CD14-positive monocyte (primary cell): Measurements from ENCODE around the gene CHN1. TPM values are rescaled to one million over a fixed set of nuclear protein-coding genes. Genes with fewer than 3 reads are reported as not detected.

Experiments
- DNase-seq, 3 donors: peaks; one replicate each; pipeline ENCODE4 v3.0.0-alpha.2; 2011 to 2022
- H2AFZ ChIP-seq: 2 replicates; pipeline ENCODE4 v1.6.0; 2012; ENCODE audit warnings: mild to moderate bottlenecking, low read depth, low read length, inconsistent platforms; ENCODE audit not compliant: insufficient read depth, poor library complexity, severe bottlenecking
- H3K27ac ChIP-seq, 2 donors: 1 replicate in 1 of 2; 2 replicates in 1 of 2; pipeline ENCODE4 v1.5.1; 2012 to 2013; ENCODE audit warnings: low read length in 2 of 2, control low read depth in 1 of 2, inconsistent platforms in 1 of 2, low read depth in 1 of 2, mild to moderate bottlenecking in 1 of 2
- H3K27me3 ChIP-seq, 2 donors: one replicate each; pipeline versions ENCODE4 v1.6.0 to v1.6.1; 2011 to 2013; ENCODE audit warnings: low read length in 2 of 2; ENCODE audit not compliant: control insufficient read depth in 2 of 2, insufficient read depth in 2 of 2
- H3K36me3 ChIP-seq, 2 donors: replicated peaks in 1 of 2; 1 replicate in 1 of 2; 2 replicates in 1 of 2; pipeline versions ENCODE4 v1.5.1 to v1.6.1; 2012 to 2013; ENCODE audit warnings: low read length in 2 of 2, control low read depth in 1 of 2, inconsistent platforms in 1 of 2, mild to moderate bottlenecking in 1 of 2; ENCODE audit not compliant: insufficient read depth in 2 of 2, control insufficient read depth in 1 of 2
- H3K4me1 ChIP-seq, 2 donors: 1 replicate in 1 of 2; 2 replicates in 1 of 2; pipeline versions ENCODE4 v1.5.1 to v1.6.1; 2012 to 2013; ENCODE audit warnings: low read length in 2 of 2, control low read depth in 1 of 2, inconsistent platforms in 1 of 2, mild to moderate bottlenecking in 1 of 2, moderate library complexity in 1 of 2; ENCODE audit not compliant: insufficient read depth in 2 of 2, control insufficient read depth in 1 of 2
- H3K4me2 ChIP-seq: replicated peaks from 2 replicates; pipeline ENCODE3; 2012; ENCODE audit warnings: low read length, moderate library complexity, mild to moderate bottlenecking; ENCODE audit not compliant: poor library complexity, severe bottlenecking; ENCODE audit errors: extremely low read depth
- H3K4me3 ChIP-seq, 3 experiments: fragments of 200-600 bp in 1 of 3; sonication (generic) in 1 of 3; replicated peaks in 1 of 3; 1 replicate in 2 of 3; 2 replicates in 1 of 3; pipeline ENCODE4 v1.5.1; 2011 to 2013; ENCODE audit warnings: low read length in 3 of 3, mild to moderate bottlenecking in 3 of 3, control low read depth in 2 of 3, low read depth in 2 of 3, inconsistent platforms in 1 of 3, moderate library complexity in 1 of 3
- H3K79me2 ChIP-seq: 2 replicates; pipeline ENCODE4 v1.6.0; 2012; ENCODE audit warnings: mild to moderate bottlenecking, control low read depth, inconsistent platforms, low read length, moderate library complexity; ENCODE audit not compliant: insufficient read depth
- H3K9ac ChIP-seq: 2 replicates; pipeline ENCODE4 v1.6.0; 2017; ENCODE audit warnings: low read length, mild to moderate bottlenecking; ENCODE audit not compliant: insufficient read depth, poor library complexity, severe bottlenecking
- H3K9me3 ChIP-seq, 2 donors: replicated peaks in 1 of 2; 1 replicate in 1 of 2; 2 replicates in 1 of 2; pipeline versions ENCODE4 v1.5.1 to v1.6.1; 2012 to 2013; ENCODE audit warnings: low read length in 2 of 2, control low read depth in 1 of 2; ENCODE audit not compliant: control insufficient read depth in 1 of 2, insufficient read depth in 1 of 2
- H4K20me1 ChIP-seq: 2 replicates; pipeline ENCODE4 v1.6.0; 2012; ENCODE audit warnings: mild to moderate bottlenecking, low read length, control low read depth, moderate library complexity; ENCODE audit not compliant: insufficient read depth
- H3K27ac Mint-ChIP-seq, 7 donors: one replicate each; pipeline ENCODE4 v1.8.0; 2020; ENCODE audit warnings: mild to moderate bottlenecking in 7 of 7, mixed read lengths in 7 of 7, moderate library complexity in 6 of 7, inconsistent platforms in 2 of 7
- H3K27me3 Mint-ChIP-seq, 3 donors: one replicate each; pipeline ENCODE4 v1.8.0; 2021 to 2022; ENCODE audit warnings: low read depth in 3 of 3, mild to moderate bottlenecking in 3 of 3, mixed read lengths in 3 of 3, moderate library complexity in 3 of 3, inconsistent platforms in 1 of 3
- H3K36me3 Mint-ChIP-seq, 2 donors: one replicate each; pipeline ENCODE4 v1.8.0; 2020; ENCODE audit warnings: mixed read lengths in 2 of 2, inconsistent platforms in 1 of 2, mild to moderate bottlenecking in 1 of 2
- H3K4me1 Mint-ChIP-seq: one replicate; pipeline ENCODE4 v1.8.0; 2020; ENCODE audit warnings: mild to moderate bottlenecking, mixed read lengths
- H3K4me3 Mint-ChIP-seq, 2 donors: one replicate each; pipeline ENCODE4 v1.8.0; 2020; ENCODE audit warnings: mild to moderate bottlenecking in 2 of 2, mixed read lengths in 2 of 2, moderate library complexity in 1 of 2
- H3K9me3 Mint-ChIP-seq, 7 donors: one replicate each; pipeline ENCODE4 v1.8.0; 2020 to 2022; ENCODE audit warnings: mixed read lengths in 7 of 7, mild to moderate bottlenecking in 6 of 7, moderate library complexity in 6 of 7, inconsistent platforms in 2 of 7
- CTCF ChIP-seq: fragments of 200-600 bp; IDR thresholded peaks from one replicate; pipeline ENCODE4 v1.8.0; 2022; ENCODE audit warnings: antibody characterized with exemption, mild to moderate bottlenecking
- WGBS: methylation state at CpG from one replicate; pipeline ENCODE4 v1.1.5; 2013; ENCODE audit warnings: missing lambda C conversion rate; ENCODE audit not compliant: insufficient coverage; 5-methylcytosine and 5-hydroxymethylcytosine counted together
- intact Hi-C, 2 donors: fragments of 100-400 bp; cut with micrococcal nuclease; formaldehyde crosslinking; loops; one replicate each; pipeline versions ENCODE4 v1.15.0 to v1.15.1; 2023
- polyA plus RNA-seq, 3 donors: library from polyadenylated mRNA; depleted of rRNA in 1 of 3; unstranded in 2 of 3; stranded (reverse) in 1 of 3; fragments of 300-500 nt in 2 of 3; fragments of >200 nt in 1 of 3; fragmentation: Illumina TruSeq in 2 of 3; gene quantifications; 1 replicate in 2 of 3; 2 replicates in 1 of 3; pipeline ENCODE4 v1.2.3, GENCODE V29; 2012 to 2021

CHN1 gene
- polyA plus RNA-seq, 3 donors, result 0.36 TPM; not detected in 2

- Mint-ChIP-seq H3K27me3 (peaks cover 0 to 2% (median 0%) of the 10 kb centered on the region in 3 donors), H3K36me3 (no peaks in the 10 kb centered on the region), H3K27ac (no peak overlapping the region), H3K9me3 (peaks cover 0 to 4% (median 0%) of the 10 kb centered on the region in 7 donors), H3K4me3 (no peak overlapping the region), H3K4me1 (peaks cover 17% of the 10 kb centered on the region)
- 100% methylated on average over 2 of the region's 2 CpGs for WGBS
- Histone ChIP-seq H3K36me3 (no peaks in the 10 kb centered on the region), H3K9me3 (no peaks in the 10 kb centered on the region), H2AFZ (no peak overlapping the region), H3K4me3 (no peak overlapping the region), H3K4me2 (no peak overlapping the region), H3K27me3 (no peaks in the 10 kb centered on the region), H3K27ac (no peak overlapping the region), H3K79me2 (no peaks in the 10 kb centered on the region), H4K20me1 (no peaks in the 10 kb centered on the region), H3K9ac (no peak overlapping the region), H3K4me1 (peaks cover 15 to 18% of the 10 kb centered on the region in 2 donors)
- TF ChIP-seq CTCF, result no peak
- intact Hi-C loops, result no loop called here
- no peak for DNase-seq
Observed at GRCh38 chr2:175037941-175038340, 32.8 kb upstream of the CHN1 start.

DNA sequence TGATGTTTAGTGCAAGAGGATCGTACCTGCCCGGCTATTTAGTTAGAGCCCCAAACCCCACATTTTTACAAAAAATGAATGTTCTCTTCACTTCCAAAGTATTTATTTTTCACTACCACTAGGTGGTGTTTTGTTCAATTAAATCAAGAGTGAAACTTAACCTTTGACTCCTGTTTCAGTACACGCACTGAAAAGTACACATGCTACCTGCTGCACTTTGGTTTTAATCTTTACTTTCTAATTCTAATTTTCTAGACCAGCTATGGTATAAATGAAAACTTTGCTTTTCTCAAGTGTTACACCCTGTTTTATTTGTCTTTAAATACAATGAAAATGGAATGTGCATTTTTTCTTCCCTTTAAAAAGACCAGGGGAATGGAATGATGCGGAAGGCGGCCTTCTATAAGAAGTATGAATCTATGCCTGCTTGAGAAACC is 31.4 kb upstream of the CHN1 start:
- Histone ChIP-seq H4K20me1 (no peaks in the 10 kb centered on the region), H3K9me3 (no peaks in the 10 kb centered on the region), H3K9ac (no peak overlapping the region), H3K27me3 (no peaks in the 10 kb centered on the region), H3K4me2 (peak overlapping the region; percentile 26), H3K4me1 (peaks cover 15 to 18% of the 10 kb centered on the region in 2 donors), H2AFZ (peak overlapping the region; percentile 59), H3K4me3 (peak overlapping the region in 1 of 3 experiments; percentile 18), H3K36me3 (no peaks in the 10 kb centered on the region), H3K79me2 (no peaks in the 10 kb centered on the region), H3K27ac (no peak overlapping the region)
- peaks cover 0 to 2% (median 0%) of the 10 kb centered on the region in 3 donors for H3K27me3 Mint-ChIP-seq
- H3K4me3 Mint-ChIP-seq, result peak overlapping the region in 1 of 2 donors; percentile 73
- intact Hi-C loops, result no loop called here
- peak overlapping the region in 1 of 7 donors; percentile 60 for H3K27ac Mint-ChIP-seq
- H3K4me1 Mint-ChIP-seq, result peaks cover 17% of the 10 kb centered on the region
- peaks cover 0 to 3% (median 0%) of the 10 kb centered on the region in 7 donors for H3K9me3 Mint-ChIP-seq
- TF ChIP-seq CTCF, result peak; percentile 74
- WGBS, result no CpG with 5 or more reads among the region's 5 CpGs
- no peaks in the 10 kb centered on the region for H3K36me3 Mint-ChIP-seq
- peak in 2 of 3 donors; percentile 8 to 23 for DNase-seq
